Cerebellar cortex (tissue), 1 donor: ENCODE results near the gene ARFGAP1.

Source experiments
- DNase-seq: peaks from one replicate; pipeline ENCODE4 v3.0.0-alpha.2; 2015; ENCODE audit warnings: low spot score

Gene ARFGAP1

DNA sequence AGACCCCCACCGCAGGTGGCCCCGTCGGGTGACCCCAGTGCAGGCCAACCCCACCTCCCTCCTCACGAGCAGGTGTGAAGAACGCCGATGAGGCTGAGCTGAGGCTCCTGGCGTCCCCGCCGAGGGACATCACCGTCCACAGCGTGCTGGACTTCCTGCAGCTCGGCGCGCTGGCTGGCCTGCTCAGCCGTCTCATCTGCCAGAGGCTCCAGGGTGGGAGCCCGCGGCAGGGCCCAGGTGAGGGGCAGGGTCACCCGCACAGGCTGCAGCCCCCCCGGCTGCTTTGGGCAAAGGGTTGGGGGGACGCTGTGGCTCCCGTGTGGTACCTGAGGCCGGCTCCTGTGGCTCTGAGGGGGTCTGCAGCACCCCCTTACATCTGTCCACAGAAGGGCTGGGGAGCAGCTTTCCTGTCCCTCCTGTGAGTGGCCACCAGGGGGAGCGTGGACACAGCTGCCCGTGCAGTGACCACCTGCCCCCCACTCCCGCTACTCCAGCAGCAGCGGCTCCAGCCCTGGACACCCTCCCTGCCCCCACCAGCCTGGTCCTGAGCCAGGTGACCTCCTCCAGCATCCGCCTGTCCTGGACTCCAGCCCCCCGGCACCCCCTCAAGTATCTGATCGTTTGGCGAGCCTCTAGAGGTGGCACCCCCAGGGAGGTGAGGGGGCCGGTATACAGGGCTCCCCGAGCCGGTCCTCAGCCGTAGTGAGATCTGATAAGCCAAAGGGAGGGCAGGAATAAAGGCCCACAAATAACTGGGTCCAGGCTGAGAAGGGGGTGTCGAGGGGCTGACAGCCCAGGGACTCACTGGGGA lies 36.9 kb downstream of the ARFGAP1 start:
- peak; percentile 57 for DNase-seq

DNA sequence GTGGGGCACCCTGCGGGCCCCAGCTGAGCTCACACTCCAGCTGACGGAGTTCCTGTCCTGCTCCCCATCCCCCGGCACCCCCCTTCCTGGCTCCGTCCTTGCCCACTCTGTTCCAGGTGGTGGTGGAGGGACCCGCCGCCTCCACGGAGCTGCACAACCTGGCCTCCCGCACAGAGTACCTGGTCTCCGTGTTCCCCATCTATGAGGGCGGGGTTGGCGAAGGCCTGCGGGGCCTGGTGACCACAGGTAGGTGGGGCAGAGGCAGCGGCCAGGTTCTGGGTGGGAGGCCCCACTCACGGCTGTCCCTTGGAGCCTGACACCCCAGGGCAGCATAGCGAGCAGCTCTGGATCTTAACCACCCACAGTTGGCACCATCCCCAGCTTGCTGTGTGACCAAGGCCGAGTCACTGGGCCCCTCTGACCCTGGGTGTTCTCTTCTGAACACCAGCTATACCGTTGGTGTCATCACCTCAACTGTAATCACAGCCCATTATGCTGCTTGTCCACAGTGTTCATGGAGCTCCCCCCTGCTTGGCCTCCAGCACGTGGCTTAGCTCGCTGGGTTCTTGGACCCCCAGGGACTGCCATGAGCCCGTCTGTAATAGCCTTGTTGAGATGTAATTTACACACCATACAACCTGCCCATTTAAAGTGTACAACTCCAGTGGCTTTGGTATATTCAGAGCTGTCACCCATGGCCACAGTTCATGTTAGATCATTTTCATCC lies 37.8 kb downstream of the ARFGAP1 start:
- no peak for DNase-seq

DNA sequence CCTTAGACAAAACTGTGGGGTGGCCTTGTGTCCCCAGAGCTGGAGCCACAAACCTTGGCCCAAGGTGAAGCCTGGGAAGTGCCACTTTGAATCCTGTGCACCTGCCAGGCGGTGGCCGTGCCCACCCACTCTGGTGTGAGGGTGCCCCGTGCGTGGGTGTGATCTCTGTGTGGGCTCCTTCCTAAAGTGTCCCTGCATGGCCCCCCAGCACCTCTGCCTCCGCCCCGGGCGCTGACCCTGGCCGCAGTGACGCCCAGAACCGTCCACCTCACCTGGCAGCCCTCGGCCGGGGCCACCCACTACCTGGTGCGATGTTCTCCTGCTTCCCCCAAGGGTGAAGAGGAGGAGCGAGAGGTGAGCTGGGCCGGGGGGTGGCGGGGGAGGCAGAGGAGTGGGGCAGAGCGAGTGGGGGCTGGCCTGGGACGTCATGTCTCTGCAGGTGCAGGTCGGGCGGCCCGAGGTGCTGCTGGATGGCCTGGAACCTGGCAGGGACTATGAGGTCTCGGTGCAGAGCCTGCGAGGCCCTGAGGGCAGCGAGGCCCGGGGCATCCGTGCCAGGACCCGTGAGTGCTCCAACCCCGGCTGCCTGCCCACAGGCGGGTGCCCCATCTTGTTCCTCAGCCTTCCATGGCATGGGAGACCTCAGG lies 38.7 kb downstream of the ARFGAP1 start:
- no peak for DNase-seq

DNA sequence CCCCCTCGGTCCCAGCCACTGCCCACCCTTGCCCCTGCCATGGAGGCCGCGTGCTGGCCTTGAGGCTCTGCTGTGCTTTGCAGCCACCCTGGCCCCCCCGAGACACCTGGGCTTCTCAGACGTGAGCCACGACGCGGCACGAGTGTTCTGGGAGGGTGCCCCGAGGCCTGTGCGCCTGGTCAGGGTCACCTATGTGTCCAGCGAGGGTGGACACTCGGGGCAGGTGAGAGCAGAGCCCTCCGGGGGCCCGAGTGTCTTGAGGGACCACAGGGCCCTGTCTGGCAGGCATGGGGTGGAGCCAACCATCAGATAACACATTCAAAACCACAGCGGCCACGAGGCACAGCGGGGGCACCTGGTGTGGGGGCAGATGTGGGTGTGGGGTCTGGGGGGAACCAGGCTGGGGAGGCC lies 39.2 kb downstream of the ARFGAP1 start:
- no peak for DNase-seq

DNA sequence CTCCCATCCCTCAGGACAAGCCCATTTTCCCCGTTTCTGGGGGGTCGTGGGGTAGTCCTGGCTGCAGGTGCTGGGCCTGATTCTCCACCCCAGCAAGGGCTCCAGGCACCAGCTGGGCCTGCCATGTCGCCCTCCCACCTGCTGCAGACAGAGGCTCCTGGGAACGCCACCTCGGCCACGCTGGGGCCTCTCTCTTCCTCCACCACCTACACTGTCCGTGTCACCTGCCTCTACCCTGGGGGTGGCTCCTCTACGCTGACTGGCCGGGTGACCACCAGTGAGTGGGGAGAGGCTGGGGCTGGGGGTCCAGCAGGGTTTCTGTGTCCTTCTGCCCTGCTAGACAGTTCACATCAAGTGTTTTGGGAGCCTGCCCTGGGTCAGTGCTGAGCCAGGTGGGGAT lies 39.7 kb downstream of the ARFGAP1 start:
- DNase-seq: no peak

DNA sequence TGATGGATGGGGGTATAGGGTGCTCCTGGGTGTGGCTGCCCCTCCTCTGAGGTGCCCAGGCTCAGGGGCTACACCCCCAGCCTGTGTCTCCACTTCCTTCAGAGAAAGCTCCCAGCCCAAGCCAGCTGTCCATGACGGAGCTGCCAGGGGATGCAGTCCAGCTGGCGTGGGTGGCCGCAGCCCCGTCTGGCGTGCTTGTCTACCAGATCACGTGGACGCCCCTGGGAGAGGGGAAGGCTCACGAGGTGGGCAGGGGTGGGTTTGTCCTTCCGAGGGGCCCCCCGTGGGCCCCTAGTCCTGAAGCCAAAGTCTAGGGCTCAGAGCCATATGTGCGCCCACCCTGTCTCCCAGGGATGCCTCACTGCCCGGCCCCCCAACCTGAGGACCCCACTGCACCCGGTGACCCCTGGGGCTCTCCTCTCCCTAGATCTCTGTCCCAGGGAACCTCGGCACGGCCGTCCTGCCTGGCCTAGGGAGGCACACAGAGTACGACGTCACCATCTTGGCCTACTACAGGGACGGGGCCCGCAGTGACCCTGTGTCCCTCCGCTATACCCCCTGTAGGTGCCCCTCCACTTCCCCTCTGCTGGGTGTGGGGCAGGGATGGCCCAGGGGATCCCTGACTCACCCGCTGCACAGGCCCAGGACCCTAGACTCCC lies 40.2 kb downstream of the ARFGAP1 start:
- no peak for DNase-seq

DNA sequence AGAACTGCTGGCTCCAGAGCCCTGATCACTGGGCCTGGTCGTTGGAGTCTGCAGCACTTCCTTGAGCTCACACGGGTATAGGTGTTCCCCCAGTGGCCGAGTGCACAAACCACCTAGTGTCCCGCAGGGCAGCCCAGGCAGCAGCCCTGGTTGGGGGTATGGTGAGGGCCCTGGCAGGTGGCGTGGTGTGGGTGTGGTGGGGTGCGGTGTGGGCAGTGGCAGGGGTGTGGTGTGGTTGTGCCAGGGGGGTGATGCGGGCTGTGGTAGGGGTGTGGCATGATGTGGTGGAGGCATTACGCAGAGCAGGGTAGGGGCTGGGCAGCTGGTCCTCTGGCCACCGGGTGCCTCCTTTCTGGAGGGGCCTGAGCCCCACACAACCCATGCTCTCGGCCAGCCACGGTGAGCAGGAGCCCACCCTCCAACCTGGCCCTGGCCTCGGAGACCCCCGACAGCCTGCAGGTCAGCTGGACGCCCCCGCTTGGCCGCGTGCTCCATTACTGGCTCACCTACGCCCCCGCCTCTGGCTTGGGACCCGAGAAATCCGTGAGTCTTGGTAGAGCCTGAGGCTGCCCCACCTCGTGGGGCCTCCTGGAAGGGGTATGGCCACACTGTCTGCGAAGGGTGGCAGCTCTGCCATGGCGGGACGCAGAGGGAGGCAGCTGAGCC lies 40.9 kb downstream of the ARFGAP1 start:
- DNase-seq: no peak

DNA sequence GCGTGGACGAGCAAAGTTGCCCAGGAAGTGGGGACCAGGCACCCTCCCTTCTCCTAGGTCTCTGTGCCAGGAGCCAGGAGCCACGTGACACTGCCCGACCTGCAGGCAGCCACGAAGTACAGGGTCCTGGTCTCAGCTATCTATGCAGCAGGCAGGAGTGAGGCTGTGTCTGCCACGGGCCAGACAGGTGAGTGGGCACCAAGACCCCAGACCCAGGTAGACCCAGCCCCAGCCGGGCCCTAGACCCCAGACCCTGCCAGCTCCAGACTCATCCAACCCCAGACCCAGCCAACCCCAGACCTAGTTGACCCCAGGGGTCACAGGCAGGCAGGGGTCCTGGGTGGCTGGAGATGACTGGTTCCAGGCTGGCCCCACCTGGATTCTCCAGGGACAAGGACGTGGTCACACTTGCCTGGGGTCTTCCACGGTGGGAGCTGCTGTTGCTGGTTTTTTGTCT lies 41.4 kb downstream of the ARFGAP1 start:
- DNase-seq: no peak

DNA sequence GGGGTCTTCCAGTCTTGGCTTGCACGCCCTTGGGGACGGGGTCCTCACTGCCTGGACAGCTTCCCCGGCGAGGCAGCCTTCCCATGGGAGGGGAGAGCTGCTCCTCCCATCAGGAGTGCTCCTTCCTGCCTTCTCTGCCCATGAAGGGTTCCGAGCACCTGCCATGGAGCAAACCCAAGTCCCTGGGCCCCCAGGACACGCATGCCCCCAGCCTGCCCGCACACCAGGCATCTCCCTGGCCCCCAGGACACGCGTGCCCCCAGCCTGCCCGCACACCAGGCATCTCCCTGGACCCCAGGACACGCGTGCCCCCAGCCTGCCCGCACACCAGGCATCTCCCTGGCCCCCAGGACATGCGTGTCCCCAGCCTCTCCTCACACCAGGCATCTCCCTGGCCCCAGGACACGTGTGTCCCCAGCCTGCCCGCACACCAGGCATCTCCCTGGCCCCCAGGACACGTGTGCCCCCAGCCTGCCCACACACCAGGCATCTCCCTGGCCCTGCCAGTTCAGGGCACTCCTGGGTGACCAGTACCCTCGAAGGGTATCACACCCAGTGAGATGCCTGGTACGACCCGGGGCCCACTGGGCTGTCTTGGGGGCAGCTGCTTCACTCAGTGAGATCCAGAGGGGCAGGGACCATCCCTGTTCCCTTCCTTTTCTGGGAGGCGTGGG lies 42.1 kb downstream of the ARFGAP1 start:
- no peak for DNase-seq

DNA sequence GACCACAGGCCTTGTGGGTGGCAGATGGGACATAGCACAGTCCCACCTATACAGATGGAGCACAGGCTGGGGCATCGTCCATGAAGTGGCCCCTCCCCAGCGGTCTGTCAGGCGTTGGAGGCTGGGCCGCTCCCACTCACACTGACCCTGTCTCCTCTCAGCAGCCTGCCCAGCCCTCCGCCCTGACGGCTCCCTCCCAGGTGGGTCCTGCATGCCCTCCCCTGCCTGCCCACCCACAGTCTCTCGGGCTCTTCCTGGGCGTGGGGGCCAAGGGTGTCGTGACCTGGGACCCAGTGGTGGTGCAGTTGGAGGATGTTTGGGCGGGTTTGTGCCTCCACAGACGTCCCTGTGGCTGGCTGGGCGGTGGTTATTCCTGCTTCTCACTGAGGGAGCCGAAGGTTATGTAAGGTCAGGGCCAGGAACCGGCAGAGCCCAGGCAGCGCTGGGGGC lies 42.7 kb downstream of the ARFGAP1 start:
- no peak for DNase-seq

DNA sequence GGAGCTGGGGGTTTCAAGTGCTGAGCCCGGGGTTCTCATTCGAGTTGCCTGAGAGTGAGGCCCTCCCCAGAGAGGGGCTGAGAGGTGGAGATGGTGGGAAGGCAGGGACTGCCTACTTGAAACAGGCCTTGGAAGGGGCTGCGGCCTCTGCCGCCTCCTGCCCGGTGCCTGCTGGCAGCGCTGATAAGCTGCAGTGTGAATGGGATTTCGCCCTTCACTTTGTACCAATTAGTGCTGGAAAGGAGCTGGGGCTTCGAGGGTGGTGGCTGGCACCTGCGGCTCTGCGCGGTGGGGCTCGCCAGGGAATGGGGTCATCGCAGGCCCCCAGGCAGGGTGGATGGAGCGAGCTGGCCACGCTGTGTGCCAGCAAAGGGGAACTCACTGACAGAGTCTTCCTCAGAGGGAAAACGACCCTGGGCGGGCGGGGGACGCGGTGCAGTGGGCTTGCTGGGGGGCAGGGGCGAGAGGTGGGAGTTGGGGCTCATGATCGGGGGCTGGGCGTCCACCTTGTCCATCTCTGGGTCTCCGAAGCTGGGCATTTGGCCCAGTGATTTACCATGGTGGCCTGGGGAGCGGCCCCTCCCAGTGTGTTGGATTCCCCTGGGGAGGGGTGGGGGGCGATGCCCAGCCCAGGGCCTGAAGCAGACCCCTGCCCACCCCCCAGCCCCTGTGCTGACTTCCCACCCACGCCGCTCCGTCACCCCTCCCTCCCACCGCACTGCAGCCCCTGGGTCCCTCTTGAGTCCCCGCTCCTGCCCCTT lies 43.3 kb downstream of the ARFGAP1 start:
- DNase-seq: no peak

DNA sequence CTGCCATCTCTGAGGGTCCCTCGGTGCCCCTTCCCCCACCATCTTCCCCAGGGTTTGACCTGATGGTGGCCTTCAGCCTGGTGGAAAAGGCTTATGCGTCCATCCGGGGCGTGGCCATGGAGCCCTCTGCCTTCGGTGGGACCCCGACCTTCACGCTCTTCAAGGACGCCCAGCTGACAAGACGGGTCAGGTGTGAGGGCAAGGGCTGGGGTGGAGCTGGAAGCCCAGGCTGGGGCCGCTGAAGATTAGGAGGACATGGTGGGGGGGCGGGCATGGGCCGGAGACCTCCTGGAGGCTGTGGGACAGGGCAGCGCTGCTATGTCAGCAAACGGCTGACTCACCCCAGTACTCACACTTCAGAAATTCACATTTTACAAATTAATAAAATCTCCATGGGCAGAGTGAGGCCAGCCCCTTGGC lies 43.9 kb downstream of the ARFGAP1 start:
- DNase-seq: no peak

DNA sequence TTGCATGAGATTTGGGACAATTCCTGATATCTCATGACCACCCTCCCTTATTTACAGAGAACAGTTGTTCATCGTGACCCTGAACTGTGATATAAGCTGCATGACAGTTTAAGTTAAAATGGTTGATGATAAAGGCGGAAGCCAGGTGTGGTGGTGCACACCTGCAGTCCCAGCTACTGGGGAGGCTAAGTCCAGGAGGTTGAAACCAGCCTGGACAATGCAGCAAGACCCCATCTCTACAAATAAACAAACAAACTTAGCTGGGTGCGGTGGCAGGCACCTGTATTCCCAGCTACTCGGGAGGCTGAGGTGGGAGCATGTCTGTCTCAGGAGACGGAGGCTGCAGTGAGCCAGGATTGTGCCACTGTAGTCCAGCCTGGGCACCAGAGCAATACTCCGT lies 44.4 kb downstream of the ARFGAP1 start:
- DNase-seq: no peak

DNA sequence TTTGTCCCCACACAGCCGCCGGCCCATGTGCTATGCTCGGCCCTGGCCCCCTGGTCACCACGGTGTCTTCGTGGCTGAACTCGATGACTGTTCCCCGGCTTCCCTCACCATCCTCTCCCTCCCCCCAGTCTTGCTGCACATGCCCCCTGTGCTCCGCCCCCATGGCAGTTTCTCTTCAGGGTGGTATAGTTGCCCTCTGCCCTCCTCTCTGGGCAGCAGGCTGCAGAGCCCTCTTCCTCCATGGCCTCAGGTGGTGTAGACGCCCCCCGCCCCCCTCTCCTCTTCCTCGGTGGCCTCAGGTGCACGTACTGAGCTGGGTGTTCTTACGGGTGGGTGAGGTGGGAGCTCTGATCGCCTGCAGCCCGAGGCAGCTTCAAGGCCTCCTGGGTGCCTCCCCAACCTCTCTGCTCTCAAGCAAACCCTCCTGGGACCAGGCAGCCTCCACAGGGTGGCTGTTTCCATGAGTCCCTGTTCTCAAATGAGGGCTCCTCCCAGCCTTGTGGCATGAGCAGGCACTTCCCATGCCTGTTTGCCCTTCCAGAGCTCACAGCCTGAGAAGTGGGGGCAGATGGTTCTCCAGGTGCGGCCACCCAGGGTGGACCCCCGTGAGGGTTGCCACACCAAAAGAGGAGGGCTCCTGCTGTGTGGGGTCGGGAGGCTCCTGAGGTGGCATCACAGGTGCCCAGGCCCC lies 45.1 kb downstream of the ARFGAP1 start:
- no peak for DNase-seq

DNA sequence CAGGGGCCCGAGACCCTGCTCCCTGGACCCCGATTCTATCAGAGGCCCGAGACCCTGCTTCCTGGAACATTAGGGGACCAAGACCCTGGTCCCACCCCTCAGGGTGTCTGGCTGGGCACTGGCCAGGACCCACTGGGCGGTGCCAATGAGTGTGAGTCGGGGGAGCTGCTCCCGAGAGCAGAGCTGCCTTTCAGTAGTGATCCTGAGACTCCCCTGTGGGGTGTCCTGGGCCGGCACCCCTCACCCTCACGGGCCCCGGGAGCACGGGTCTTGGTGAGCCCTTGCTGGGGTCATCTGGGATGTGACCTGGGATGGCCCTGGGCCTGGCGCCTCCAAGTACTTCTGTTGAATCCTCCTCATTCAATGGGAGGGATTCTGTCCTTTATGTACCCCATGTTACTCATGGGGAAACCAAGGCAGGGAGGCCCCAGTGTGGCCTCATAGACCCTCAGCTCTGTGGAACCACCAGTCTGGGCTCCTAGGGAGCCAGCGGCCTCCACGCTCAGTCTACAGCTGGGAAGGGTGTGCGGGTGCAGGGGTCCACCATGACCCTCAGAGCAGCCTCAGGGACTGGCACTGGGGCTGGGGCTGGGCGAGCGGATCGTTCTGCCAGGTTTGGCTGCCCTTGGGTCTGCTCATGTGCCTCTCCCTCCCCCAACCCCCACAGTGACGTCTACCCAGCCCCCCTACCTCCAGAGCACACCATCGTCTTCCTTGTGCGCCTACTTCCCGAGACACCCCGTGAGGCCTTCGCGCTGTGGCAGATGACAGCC lies 46.0 kb downstream of the ARFGAP1 start:
- no peak for DNase-seq

DNA sequence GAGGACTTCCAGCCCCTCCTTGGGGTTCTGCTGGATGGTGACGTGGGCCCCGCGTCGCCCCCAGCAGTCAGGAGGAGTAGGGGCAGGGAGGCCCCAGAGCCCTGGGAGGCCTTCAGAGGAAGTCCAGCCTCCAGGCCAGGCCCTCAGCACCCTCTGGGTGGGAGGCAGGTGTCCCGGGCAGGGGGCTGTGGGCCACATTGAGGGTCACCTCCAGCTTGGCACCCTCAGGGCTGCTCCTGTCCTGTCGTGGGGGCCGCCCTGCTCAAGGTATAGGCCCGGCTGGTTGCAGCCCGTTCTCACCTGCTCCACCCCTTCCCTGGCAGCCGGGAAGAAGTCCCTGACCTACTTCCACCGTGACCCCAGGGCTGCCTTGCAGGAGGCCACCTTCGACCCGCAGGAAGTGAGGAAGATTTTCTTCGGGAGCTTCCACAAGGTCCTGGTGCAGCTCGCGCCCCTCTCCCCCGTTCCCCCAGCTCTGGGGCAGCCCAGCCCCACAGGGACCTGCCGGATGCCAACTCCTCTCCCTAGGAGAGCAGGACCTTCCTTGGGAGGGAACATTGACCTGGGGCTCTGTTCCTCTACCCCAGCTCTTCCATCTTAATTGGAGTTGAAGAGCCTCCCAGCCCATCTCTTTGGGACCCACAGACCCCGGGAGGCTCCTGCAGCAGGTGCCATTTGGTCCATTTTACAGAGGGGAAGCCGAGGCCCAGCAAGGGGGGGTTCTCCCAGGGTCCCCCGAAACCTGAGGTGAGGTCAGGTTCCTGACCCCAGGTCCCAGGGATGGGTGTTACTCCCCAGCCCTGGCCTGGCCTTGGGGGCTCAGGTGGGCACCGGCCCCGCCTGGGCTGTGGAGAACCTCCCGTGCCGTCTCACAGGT lies 46.8 kb downstream of the ARFGAP1 start:
- DNase-seq: no peak

DNA sequence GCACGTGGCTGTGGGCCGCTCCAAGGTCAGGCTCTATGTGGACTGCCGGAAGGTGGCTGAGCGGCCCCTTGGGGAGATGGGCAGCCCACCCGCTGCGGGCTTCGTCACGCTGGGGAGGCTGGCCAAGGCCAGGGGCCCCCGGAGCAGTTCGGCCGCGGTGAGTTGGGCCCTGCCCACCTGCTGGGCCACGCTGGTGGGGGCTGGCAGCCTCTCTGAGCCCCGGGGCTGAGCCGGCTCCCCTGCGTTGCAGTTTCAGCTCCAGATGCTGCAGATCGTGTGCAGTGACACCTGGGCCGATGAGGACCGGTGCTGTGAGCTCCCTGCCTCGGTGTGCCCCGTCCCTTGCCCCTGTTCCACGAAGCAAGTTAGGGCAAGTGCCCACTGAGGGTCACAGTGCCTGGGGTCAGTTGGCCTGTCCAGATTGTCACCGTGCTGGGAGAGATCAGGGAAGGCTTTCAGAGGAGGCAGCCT lies 47.5 kb downstream of the ARFGAP1 start:
- DNase-seq: no peak

DNA sequence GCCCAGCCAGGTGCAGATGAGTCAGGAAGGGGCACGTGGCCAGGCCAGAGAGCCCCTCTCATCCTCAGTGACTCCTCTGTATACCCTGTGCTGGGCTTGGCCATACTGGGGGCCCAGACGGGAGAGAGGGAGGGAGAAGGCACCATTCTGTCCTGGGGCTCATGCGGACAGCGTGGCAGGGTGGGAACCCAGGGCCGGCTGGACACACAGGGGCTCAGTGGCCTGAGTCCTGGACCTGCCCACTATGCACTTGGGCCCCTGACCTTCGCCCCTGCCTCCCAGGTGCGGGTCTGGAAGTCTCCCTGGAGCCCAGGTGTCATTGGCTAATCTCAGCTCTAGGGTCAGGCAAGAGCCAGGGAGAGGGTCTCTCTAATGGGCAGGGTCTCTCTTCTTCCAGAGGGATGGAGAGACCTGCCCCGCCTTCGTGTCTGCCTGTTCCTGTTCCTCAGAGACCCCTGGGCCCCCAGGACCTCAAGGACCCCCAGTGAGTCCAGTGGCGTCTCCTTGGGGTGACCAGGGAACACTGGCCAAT lies 48.1 kb downstream of the ARFGAP1 start:
- DNase-seq: no peak
